Peyer's patch (tissue), 4 donors: ENCODE measurements around the gene PRPF40A.

ENCODE experiments used
- CTCF ChIP-seq, 6 experiments: fragments of 450-650 bp in 4 of 6; fragments of 200-600 bp in 2 of 6; sonication (generic) in 1 of 6; IDR thresholded peaks; one replicate each; pipeline ENCODE4 v1.5.1; 2017 to 2019; ENCODE audit warnings: antibody characterized with exemption in 6 of 6, mild to moderate bottlenecking in 3 of 6, moderate library complexity in 1 of 6
- POLR2A ChIP-seq, 2 donors: fragments of 450-650 bp; IDR thresholded peaks; one replicate each; pipeline ENCODE4 v1.5.1; 2017; ENCODE audit warnings: antibody characterized with exemption in 2 of 2, mild to moderate bottlenecking in 2 of 2, moderate library complexity in 2 of 2

- TF ChIP-seq CTCF (IDR thresholded peaks at IDR 0.05) (no peak), POLR2A (IDR thresholded peaks at IDR 0.05) (no peak)
These were observed 72.9 kb downstream of the PRPF40A start for GRCh38 chr2:152644189-152644873.
